Parathyroid adenoma (tissue), 2 donors: ENCODE data around the gene APOBEC3C.
A peak's percentile ranks its signal among the peaks of the same experiment; 100 is the strongest.

Source experiments
- H2AFZ ChIP-seq: fragments of 300-600 bp; sonication (generic); one replicate; pipeline ENCODE4 v1.7.0; 2017; ENCODE audit warnings: antibody characterized with exemption, mild to moderate bottlenecking
- H3K27ac ChIP-seq: fragments of 300-600 bp; sonication (generic); one replicate; pipeline ENCODE4 v1.7.0; 2017
- H3K27me3 ChIP-seq: fragments of 300-600 bp; sonication (generic); one replicate; pipeline ENCODE4 v1.7.0; 2017; ENCODE audit warnings: low read length; ENCODE audit not compliant: control insufficient read depth, insufficient read depth
- H3K36me3 ChIP-seq: fragments of 300-600 bp; sonication (generic); one replicate; pipeline ENCODE4 v1.7.0; 2017; ENCODE audit warnings: low read length; ENCODE audit not compliant: control insufficient read depth, insufficient read depth
- H3K4me1 ChIP-seq: fragments of 300-600 bp; sonication (generic); one replicate; pipeline ENCODE4 v1.7.0; 2017; ENCODE audit warnings: control low read depth
- H3K4me2 ChIP-seq: fragments of 300-600 bp; sonication (generic); one replicate; pipeline ENCODE4 v1.7.0; 2017; ENCODE audit warnings: low read length
- H3K4me3 ChIP-seq: fragments of 300-600 bp; sonication (generic); one replicate; pipeline ENCODE4 v1.7.0; 2017; ENCODE audit warnings: low read depth, low read length
- H3K79me2 ChIP-seq: fragments of 300-600 bp; sonication (generic); one replicate; pipeline ENCODE4 v1.7.0; 2017; ENCODE audit warnings: control low read depth
- H3K9ac ChIP-seq: fragments of 300-600 bp; sonication (generic); one replicate; pipeline ENCODE4 v1.7.0; 2017; ENCODE audit warnings: mild to moderate bottlenecking
- H3K9me3 ChIP-seq: fragments of 300-600 bp; sonication (generic); one replicate; pipeline ENCODE4 v1.7.0; 2017; ENCODE audit warnings: low read length; ENCODE audit not compliant: control insufficient read depth
- TF ChIP-seq, protein P1 (sequence below): fragments of 300-600 bp; sonication (generic); IDR thresholded peaks from one replicate; pipeline ENCODE4 v1.7.0; 2017; ENCODE audit warnings: antibody characterized with exemption, mild to moderate bottlenecking
- donor health status: primary hyperparathyroidism.

The APOBEC3C gene

DNA sequence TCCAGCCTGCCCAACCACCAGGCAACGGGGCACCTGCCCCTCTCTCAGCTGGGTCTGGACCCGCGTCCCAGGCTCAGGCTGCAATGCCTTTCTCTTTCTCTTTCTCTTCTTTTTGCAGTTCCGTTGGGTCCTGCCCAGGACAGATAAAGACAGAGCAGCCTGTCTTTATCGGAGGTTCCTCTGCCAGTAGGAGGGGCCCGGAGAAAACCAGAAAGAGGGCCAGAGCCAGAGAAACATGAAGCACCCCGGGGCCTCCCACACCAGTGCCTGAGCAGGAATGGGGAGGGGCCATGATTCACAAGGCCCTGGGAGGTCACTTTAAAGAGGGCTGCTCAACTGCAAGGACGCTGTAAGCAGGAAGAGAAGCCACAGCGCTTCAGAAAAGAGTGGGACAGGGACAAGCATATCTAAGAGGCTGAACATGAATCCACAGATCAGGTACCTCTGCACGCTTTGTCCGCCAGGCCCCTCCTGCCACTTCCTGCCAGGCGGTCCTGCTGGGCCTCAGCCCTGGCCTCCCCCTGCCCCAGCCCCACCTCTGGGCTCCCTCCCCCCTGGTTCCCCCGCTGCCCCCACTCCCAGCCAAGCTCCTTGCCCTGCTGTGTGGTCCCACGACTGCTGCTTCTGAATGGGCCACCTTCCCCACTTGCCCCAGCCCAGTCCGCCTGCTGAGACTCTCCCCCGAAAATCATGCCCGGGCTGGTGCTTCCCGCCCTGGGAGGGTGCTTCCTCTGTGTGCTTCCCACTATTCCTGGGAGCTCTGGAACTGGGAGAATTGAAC lies at the start of gene APOBEC3C:
Gene APOBEC3C, plus strand, starts transcription at position 316 of the 781 bp plus-strand sequence. Its CDS starts 106 bp downstream, at position 422.
- H3K9me3 ChIP-seq, result no peaks in the 10 kb centered on the region
- no peaks in the 10 kb centered on the region for H3K27me3 ChIP-seq
- peak within 1 kb of the TSS; percentile 83 for H2AFZ ChIP-seq
- TF ChIP-seq, protein P1, sequence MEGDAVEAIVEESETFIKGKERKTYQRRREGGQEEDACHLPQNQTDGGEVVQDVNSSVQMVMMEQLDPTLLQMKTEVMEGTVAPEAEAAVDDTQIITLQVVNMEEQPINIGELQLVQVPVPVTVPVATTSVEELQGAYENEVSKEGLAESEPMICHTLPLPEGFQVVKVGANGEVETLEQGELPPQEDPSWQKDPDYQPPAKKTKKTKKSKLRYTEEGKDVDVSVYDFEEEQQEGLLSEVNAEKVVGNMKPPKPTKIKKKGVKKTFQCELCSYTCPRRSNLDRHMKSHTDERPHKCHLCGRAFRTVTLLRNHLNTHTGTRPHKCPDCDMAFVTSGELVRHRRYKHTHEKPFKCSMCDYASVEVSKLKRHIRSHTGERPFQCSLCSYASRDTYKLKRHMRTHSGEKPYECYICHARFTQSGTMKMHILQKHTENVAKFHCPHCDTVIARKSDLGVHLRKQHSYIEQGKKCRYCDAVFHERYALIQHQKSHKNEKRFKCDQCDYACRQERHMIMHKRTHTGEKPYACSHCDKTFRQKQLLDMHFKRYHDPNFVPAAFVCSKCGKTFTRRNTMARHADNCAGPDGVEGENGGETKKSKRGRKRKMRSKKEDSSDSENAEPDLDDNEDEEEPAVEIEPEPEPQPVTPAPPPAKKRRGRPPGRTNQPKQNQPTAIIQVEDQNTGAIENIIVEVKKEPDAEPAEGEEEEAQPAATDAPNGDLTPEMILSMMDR, result no peak
- H3K79me2 ChIP-seq, result no peaks in the 10 kb centered on the region
- H3K27ac ChIP-seq, result peak within 1 kb of the TSS; percentile 53
- H3K9ac ChIP-seq, result no peak within 1 kb of the TSS
- H3K4me2 ChIP-seq, result peak within 1 kb of the TSS; percentile 60
- no peaks in the 10 kb centered on the region for H3K36me3 ChIP-seq
- H3K4me3 ChIP-seq, result peak within 1 kb of the TSS; percentile 49
- H3K4me1 ChIP-seq, result no peaks in the 10 kb centered on the region

DNA sequence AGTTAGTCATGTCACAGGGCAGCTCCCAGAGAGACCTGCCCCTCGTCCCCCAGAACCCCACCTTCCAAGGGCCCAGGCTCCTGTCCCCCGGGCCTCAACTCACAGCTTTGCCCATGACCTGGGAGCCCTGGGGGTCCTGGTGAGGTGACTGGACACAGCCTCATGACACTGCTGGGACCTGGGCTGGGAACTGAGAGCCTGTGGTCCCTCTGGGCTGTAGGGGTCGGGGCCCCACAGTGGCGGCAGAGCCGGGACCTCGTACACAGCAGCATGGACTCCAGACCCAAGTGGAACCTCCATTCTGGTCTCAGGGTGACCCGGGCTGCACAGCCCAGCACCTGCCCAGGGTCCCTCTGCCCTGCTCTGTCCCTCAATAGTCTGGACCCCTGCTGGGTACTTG lies 49.8 kb upstream of the APOBEC3C start:
- no peak overlapping the region for H3K27ac ChIP-seq
- no peak overlapping the region for H2AFZ ChIP-seq
- no peak overlapping the region for H3K4me2 ChIP-seq
- H3K4me3 ChIP-seq, result no peak overlapping the region
- no peaks in the 10 kb centered on the region for H3K36me3 ChIP-seq
- TF ChIP-seq, protein P1, result no peak
- H3K9ac ChIP-seq, result no peak overlapping the region
- no peaks in the 10 kb centered on the region for H3K4me1 ChIP-seq
- H3K79me2 ChIP-seq, result no peaks in the 10 kb centered on the region
- no peaks in the 10 kb centered on the region for H3K27me3 ChIP-seq
- no peaks in the 10 kb centered on the region for H3K9me3 ChIP-seq

DNA sequence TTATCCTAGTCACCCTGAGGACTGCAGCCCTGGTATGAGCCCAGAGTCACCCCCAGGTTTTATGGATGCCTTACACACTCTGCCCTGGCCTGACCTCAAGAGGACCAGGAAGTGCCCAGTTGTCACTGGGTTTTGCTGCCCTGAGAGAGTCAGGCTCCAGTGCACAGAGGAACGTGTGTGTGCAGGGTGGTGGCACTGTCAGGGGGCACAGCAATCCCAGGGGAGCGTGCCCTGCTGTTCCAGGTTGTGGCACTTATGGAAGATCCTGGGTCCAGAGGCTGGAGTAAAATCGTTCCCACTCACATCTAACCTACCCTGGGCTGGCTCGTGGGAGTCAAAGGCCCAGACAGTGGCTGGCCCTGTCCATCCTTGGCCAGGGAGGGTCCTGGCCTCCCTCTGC lies 49.1 kb upstream of the APOBEC3C start:
- H3K9ac ChIP-seq, result no peak overlapping the region
- TF ChIP-seq, protein P1, result no peak
- no peaks in the 10 kb centered on the region for H3K79me2 ChIP-seq

DNA sequence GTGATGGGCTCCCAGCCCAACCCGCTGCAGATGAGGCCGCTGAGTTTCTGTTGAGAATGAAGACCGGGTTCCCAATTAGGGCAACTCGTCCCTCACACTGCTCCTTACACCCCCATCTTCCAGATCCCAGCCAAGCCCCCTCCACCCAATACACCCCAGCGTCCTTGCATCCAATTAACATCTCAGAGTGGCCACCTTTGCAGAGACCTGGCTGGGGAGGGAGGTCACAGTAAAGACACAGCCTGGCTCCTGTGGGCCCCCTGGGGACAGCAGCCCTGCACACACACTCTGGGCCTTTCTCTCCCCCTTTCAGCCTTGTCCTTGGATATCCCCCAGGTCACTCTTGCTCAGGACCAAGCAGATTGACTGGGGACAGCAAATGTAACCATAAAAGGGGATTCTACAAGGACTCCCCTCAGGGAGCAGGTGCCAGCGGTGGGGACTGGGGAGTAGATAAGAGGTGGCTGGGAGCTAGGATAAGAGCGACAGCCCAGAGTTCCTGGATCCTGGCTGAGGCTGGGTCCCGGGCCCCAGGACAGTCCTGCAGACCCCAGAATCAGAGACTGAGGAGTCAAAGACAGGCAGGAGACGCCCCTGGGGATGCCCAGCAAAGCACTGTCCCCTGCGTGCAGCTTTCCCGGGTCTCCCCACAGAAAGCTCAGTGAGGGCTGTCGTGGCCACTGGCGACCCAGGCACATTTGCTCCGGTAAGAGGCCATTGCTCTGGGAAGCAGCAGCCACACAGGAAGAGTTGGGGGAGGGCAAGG lies 48.3 kb upstream of the APOBEC3C start:
- no peak overlapping the region for H3K4me3 ChIP-seq
- no peak overlapping the region for H3K9ac ChIP-seq
- H2AFZ ChIP-seq, result no peak overlapping the region
- no peaks in the 10 kb centered on the region for H3K4me1 ChIP-seq
- TF ChIP-seq, protein P1, result no peak
- no peaks in the 10 kb centered on the region for H3K79me2 ChIP-seq
- H3K4me2 ChIP-seq, result no peak overlapping the region
- H3K36me3 ChIP-seq, result no peaks in the 10 kb centered on the region
- H3K27ac ChIP-seq, result no peak overlapping the region
- no peaks in the 10 kb centered on the region for H3K27me3 ChIP-seq
- no peaks in the 10 kb centered on the region for H3K9me3 ChIP-seq

More for the DNA sequence above, 49.1 kb upstream of the APOBEC3C start:
- Histone ChIP-seq H3K36me3 (no peaks in the 10 kb centered on the region), H3K4me2 (no peak overlapping the region), H3K9me3 (no peaks in the 10 kb centered on the region), H3K4me1 (no peaks in the 10 kb centered on the region), H3K27me3 (no peaks in the 10 kb centered on the region), H2AFZ (no peak overlapping the region), H3K27ac (no peak overlapping the region), H3K4me3 (no peak overlapping the region)
